Naive B cell (primary cell): ENCODE data around the gene MX1. TPM values are rescaled to one million over a fixed set of nuclear protein-coding genes. Genes with fewer than 3 reads are reported as not detected.

Experiments
- ATAC-seq, 2 donors: fragments of 150-1000 bp; cut with Tn5 transposase; 2 replicates each; pipeline ENCODE4 v1.10.0; 2021; ENCODE audit warnings: low read depth in 2 of 2, mild to moderate bottlenecking in 2 of 2, moderate library complexity in 2 of 2
- DNase-seq: peaks from one replicate; pipeline ENCODE4 v3.0.0; 2022
- H3K27ac Mint-ChIP-seq, 6 donors: one replicate each; pipeline ENCODE4 v1.8.0; 2020 to 2022; ENCODE audit warnings: mild to moderate bottlenecking in 6 of 6, mixed read lengths in 6 of 6, moderate library complexity in 5 of 6, inconsistent platforms in 2 of 6
- H3K27me3 Mint-ChIP-seq, 3 donors: one replicate each; pipeline ENCODE4 v1.8.0; 2021 to 2022; ENCODE audit warnings: mixed read lengths in 3 of 3, mild to moderate bottlenecking in 1 of 3
- H3K36me3 Mint-ChIP-seq, 2 donors: one replicate each; pipeline ENCODE4 v1.8.0; 2020 to 2022; ENCODE audit warnings: mixed read lengths in 2 of 2, inconsistent platforms in 1 of 2, mild to moderate bottlenecking in 1 of 2
- H3K4me1 Mint-ChIP-seq, 3 donors: one replicate each; pipeline ENCODE4 v1.8.0; 2020 to 2022; ENCODE audit warnings: mixed read lengths in 3 of 3, inconsistent platforms in 1 of 3, mild to moderate bottlenecking in 1 of 3, moderate library complexity in 1 of 3
- H3K4me3 Mint-ChIP-seq, 8 donors: one replicate each; pipeline ENCODE4 v1.8.0; 2020 to 2022; ENCODE audit warnings: mild to moderate bottlenecking in 8 of 8, mixed read lengths in 8 of 8, moderate library complexity in 8 of 8, inconsistent platforms in 2 of 8
- H3K9me3 Mint-ChIP-seq, 7 donors: one replicate each; pipeline ENCODE4 v1.8.0; 2020 to 2022; ENCODE audit warnings: mixed read lengths in 7 of 7, mild to moderate bottlenecking in 5 of 7, inconsistent platforms in 2 of 7, moderate library complexity in 1 of 7
- polyA plus RNA-seq, 6 donors: library from polyadenylated mRNA; unstranded; fragments of 300-500 nt; fragmentation: Illumina TruSeq; gene quantifications; one replicate each; pipeline ENCODE4 v1.2.3, GENCODE V29; 2021; ENCODE audit warnings: low read depth in 6 of 6

The MX1 gene
- polyA plus RNA-seq, 6 donors from 2014 or later = 62.0 to 119 (median 77.7) TPM

- DNase-seq = no peak
- no peaks in the 10 kb centered on the region for H3K4me1 Mint-ChIP-seq
- no peaks in the 10 kb centered on the region for H3K9me3 Mint-ChIP-seq
- H3K27me3 Mint-ChIP-seq = peaks cover 52 to 69% (median 62%) of the 10 kb centered on the region in 3 donors
- no peak for ATAC-seq
- H3K36me3 Mint-ChIP-seq = no peaks in the 10 kb centered on the region
- peak overlapping the region in 1 of 6 donors; percentile 72 for H3K27ac Mint-ChIP-seq
- H3K4me3 Mint-ChIP-seq = no peak overlapping the region
These were observed 77.3 kb downstream of the MX1 start for GRCh38 chr21:41503331-41503730.

GRCh38 chr21:41504030-41504429 lies 78.0 kb downstream of the MX1 start:
- Mint-ChIP-seq H3K9me3 (no peaks in the 10 kb centered on the region), H3K27me3 (peaks cover 50 to 67% (median 61%) of the 10 kb centered on the region in 3 donors), H3K4me1 (no peaks in the 10 kb centered on the region), H3K27ac (peak overlapping the region in 1 of 6 donors; percentile 78), H3K36me3 (no peaks in the 10 kb centered on the region), H3K4me3 (no peak overlapping the region)
- ATAC-seq = no peak
- no peak for DNase-seq

- no peak for ATAC-seq
- H3K27me3 Mint-ChIP-seq = peaks cover 47 to 67% (median 64%) of the 10 kb centered on the region in 3 donors
- H3K4me3 Mint-ChIP-seq = peak overlapping the region in 1 of 8 donors; percentile 76
- peaks cover 0 to 2% (median 0%) of the 10 kb centered on the region in 7 donors for H3K9me3 Mint-ChIP-seq
- H3K27ac Mint-ChIP-seq = no peak overlapping the region
- no peaks in the 10 kb centered on the region for H3K4me1 Mint-ChIP-seq
- no peak for DNase-seq
- no peaks in the 10 kb centered on the region for H3K36me3 Mint-ChIP-seq
These were observed 80.1 kb downstream of the MX1 start for GRCh38 chr21:41506005-41506594.

- peaks cover 49 to 71% (median 70%) of the 10 kb centered on the region in 3 donors for H3K27me3 Mint-ChIP-seq
- ATAC-seq = no peak
- no peak overlapping the region for H3K4me3 Mint-ChIP-seq
- no peaks in the 10 kb centered on the region for H3K4me1 Mint-ChIP-seq
- peaks cover 0 to 2% (median 0%) of the 10 kb centered on the region in 7 donors for H3K9me3 Mint-ChIP-seq
- no peak overlapping the region for H3K27ac Mint-ChIP-seq
- no peak for DNase-seq
- no peaks in the 10 kb centered on the region for H3K36me3 Mint-ChIP-seq
These were observed 80.8 kb downstream of the MX1 start for GRCh38 chr21:41506611-41507520.

- no peak within 1 kb of the TSS for H3K4me3 Mint-ChIP-seq
- no peaks in the 10 kb centered on the region for H3K36me3 Mint-ChIP-seq
- no peaks in the 10 kb centered on the region for H3K4me1 Mint-ChIP-seq
- no peak within 1 kb of the TSS for H3K27ac Mint-ChIP-seq
- no peak for ATAC-seq
- no peak for DNase-seq
- peaks cover 41 to 68% (median 65%) of the 10 kb centered on the region in 3 donors for H3K27me3 Mint-ChIP-seq
- peaks cover 0 to 2% (median 0%) of the 10 kb centered on the region in 7 donors for H3K9me3 Mint-ChIP-seq
These were observed 81.7 kb downstream of the MX1 start, which contains the start of gene TMPRSS2 for GRCh38 chr21:41507521-41508414. TSS of gene TMPRSS2 (minus strand) at chr21:41508158. CDS start at chr21:41498133, 10,025 bp downstream.

- no peaks in the 10 kb centered on the region for H3K4me1 Mint-ChIP-seq
- no peak overlapping the region for H3K4me3 Mint-ChIP-seq
- peaks cover 0 to 2% (median 0%) of the 10 kb centered on the region in 7 donors for H3K9me3 Mint-ChIP-seq
- H3K36me3 Mint-ChIP-seq = no peaks in the 10 kb centered on the region
- peaks cover 43 to 73% (median 66%) of the 10 kb centered on the region in 3 donors for H3K27me3 Mint-ChIP-seq
- H3K27ac Mint-ChIP-seq = no peak overlapping the region
- ATAC-seq (no peak), DNase-seq (no peak)
These were observed 82.5 kb downstream of the MX1 start for GRCh38 chr21:41508415-41509144.

Other genes with a start within 250 kb of the MX1 start
- gene FAM3B, start 109.4 kb upstream of the MX1 start, polyA plus RNA-seq = not detected
- gene MX2, start 64.2 kb upstream of the MX1 start, polyA plus RNA-seq = 10 to 100 TPM; 18.4 to 48.2 (median 40.3) TPM
- not detected for gene TMPRSS2, start 81.9 kb downstream of the MX1 start, polyA plus RNA-seq